Activated CD8-positive, alpha-beta memory T cell treated with anti-CD3 and anti-CD28 coated beads for 48 hours (primary cell): ENCODE measurements around the gene CAMK1G.

ENCODE experiments used
- DNase-seq, 3 experiments: peaks; one replicate each; pipeline ENCODE4 v3.0.0-alpha.2; 2020; ENCODE audit warnings: low read depth in 2 of 3, low spot score in 2 of 3

CAMK1G gene

DNA sequence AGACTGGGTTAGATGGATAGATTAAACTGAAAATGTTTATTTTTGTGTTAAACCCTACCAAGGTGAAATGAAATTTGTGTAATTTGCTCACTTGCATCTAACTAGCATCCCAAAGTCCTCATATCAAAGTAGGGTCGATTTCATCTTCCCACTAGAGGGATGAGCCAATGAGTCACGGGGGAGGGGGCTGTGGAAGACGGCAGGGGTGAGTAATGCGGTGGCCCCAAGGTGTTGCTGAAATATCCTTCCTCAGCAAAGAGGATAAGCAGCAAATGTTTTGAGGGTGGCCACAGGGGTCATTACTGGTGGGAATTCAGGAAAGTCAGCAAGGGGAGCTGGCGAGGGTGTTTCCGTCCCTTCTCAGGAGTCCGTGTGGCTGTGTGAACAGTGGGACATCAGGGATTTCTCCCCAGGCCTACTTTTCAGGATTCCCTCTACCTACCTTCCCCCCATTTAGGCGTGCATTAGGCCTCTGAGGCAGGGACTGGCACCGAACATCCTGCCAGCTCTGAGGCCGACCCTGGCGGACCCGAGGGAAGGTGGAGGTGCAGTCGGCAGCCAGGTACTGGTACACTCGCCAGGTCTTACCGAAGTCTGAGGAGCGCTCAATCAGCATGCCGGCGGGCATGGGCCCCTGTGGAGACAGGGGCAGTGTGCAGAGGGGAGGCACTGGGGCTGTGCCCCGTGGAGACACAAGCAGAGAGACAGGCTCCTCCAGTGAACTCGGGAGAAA lies 50.7 kb downstream of the CAMK1G start:
- DNase-seq = no peak

DNA sequence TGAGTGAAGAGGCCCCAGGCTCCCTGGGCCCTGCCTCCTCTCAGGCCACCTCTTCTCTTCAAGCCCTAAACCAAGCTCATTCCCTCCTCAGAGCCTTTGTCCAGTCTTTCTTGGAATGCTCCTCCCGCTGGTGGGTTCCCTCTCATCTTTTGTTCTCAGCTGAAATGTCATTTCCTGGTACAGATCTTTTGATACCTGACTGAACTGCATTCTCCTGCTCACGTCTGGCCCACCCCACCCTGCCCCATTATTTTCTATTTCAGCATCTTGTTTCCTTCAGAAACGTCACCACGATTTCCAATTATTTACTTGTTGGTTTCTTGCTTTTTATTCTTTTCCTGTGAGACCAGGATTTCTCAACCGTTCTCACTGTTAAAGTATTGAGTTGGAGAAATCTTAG lies 52.3 kb downstream of the CAMK1G start:
- no peak for DNase-seq

DNA sequence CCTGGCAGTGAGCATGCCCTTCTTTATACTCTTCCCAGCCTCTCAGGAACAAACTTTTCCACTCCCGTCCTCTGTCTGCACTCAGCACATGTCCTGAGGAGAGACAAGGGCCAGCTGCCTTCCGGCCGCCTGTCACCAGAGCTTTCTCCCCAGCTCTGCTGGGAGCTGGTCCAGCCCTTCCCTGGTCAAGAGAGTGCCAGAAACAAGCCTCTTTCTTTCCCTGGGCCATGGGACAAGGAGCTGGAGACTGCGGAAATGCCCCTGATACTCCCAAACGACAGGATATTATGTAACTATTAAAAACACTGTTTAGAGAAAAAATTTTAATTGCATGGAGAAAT lies 58.3 kb downstream of the CAMK1G start:
- DNase-seq = no peak

DNA sequence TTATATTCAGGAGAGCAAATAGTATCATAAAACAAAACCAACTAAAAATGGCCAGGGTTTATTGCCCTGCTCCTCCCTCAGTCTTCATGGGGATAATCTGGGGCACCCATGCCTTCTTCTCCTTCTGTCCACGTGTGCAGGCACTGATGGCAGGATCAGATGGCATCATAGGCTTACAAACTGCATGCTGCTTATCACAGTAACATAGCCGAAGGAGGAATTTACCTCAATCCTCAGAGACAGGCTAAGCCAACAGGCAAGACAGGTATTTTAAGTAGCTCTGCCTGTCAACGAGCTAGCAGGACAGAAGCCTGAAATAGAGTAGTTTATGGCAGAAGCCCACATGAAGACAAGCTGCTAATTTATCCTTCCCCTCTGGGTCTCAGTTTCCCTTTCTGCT lies 59.3 kb downstream of the CAMK1G start:
- DNase-seq = no peak

- DNase-seq = no peak
Observed at GRCh38 chr1:209643285-209644020, 59.9 kb downstream of the CAMK1G start.

- no peak for DNase-seq
Observed at GRCh38 chr1:209645574-209646452, 62.3 kb downstream of the CAMK1G start.

DNA sequence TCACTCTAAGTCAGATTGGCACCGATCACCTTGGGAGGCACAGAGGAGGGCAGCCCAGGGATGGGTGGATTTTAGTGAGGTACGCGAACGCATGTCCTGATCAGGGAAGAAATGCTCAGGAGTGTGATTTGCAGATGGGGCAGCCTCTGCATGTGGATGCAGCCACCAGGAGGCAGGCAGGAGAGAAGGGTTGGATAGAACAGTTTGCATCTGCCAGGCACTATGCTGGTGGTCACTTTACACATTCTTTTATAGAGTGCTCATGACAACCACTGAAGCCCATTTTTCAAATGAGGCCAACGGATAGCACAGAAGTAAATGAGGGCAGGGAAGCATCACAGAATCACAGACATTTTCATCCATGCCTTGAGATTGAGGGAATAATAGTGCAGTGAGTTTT lies 63.0 kb downstream of the CAMK1G start:
- DNase-seq = no peak

- no peak for DNase-seq
Observed at GRCh38 chr1:209647156-209647555, 63.6 kb downstream of the CAMK1G start.

DNA sequence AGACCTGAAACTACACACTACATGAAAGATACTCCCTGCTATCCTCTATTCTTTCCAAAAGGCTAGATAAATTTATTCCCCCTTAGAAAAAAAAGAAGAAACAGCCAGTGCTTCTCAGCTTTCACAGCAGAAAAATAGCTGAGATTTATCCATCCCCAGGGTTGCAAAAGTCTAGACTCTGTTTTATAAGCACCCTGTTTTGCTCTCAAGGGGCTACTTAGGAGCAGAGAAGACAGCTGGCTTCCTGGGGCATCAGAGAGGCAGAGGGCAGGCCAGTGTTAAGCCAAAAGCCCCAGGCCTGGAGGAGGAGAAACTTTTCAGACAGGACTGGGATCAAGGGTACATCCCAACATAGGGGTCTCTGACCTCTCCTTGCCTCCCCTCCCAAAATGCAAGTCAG lies 64.8 kb downstream of the CAMK1G start:
- DNase-seq = no peak

DNA sequence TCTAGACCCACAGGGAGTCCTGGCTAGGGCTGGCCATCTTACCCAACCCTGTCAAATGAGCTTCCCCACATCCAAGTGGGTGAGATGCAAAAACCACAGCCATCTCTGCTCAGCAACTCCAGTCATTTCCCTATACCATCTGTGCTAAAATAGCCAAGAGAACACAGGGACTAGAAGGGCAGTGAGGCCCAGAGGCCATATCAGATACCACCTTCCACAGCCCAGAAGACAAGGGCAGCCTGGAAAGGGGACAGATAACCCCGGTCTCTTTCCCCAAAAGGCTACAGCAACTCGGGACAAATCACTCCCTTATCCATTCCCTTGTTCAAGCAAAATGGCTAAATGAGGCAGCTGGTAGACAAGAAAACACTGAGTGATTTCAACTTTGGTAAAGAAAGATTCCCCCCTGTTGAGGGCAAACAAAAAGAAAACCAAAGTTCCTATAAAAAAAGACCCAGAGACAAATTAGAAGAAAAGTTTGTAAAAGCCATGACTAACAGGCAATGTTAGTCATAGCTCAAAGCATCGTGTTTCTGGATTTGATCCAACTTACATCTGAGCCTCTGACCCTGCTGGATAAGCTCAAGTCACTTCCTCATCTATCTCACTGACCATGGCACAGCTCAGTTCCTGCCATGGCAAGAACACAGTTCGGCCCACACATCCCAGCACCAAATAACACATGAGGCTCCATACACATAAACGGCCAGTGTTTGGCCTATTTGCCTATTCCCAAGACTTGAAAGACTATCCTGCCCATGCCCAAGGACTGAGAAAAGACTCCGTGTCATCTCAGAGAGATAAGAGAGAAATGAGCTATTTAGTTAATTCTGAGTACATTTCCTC lies 65.6 kb downstream of the CAMK1G start:
- no peak for DNase-seq

DNA sequence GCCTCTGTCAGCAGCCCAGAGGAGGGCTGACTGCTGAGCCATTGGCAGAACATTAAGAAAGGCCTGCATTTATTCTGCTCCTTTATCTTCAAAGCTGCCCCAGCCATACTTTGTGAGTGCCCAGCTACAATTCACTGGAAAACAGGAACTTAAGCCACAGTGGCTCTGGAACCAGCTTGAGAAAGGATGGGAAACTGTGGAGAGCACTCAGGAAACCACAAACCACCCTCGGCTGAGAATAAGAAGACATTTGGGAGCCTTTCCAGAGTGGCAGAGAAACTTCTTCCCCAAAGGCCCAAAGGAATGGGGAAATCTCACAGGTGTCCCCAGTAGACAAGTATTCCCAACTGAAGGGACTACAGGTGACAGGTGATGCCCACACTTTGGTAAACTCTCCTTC lies 66.9 kb downstream of the CAMK1G start:
- no peak for DNase-seq

DNA sequence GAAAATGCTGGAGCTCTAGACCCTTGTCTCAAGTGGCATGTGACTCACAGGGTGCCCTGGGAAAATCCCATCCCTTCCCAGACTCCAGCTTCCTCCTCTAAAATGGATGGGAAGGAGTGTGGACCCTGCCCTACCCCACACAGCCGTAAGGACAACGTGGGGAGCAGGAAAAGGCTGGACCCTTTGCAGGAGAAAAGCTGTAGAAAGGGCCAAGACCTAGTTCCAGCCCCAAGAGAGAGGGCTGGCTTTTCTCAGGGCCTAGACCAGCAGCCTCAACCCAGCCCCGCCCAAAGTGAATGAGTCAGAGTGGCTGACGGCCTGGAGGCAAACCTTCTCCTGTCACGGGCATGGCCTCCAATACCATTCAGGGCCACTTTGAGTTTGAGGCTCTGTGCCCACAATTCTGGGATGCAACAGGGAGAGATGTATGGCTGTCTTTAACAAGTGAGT lies 67.6 kb downstream of the CAMK1G start:
- DNase-seq = peak in 2 of 3 experiments; percentile 31 to 36

- no peak for DNase-seq
Observed at GRCh38 chr1:209652121-209652735, 68.7 kb downstream of the CAMK1G start, which contains the start of gene LAMB3. LAMB3 (minus strand) TSS chr1:209652425; CDS start chr1:209650944, 1,481 bp downstream.

- peak in 2 of 3 experiments; percentile 27 for DNase-seq
Observed at GRCh38 chr1:209652873-209653401, 69.4 kb downstream of the CAMK1G start.

DNA sequence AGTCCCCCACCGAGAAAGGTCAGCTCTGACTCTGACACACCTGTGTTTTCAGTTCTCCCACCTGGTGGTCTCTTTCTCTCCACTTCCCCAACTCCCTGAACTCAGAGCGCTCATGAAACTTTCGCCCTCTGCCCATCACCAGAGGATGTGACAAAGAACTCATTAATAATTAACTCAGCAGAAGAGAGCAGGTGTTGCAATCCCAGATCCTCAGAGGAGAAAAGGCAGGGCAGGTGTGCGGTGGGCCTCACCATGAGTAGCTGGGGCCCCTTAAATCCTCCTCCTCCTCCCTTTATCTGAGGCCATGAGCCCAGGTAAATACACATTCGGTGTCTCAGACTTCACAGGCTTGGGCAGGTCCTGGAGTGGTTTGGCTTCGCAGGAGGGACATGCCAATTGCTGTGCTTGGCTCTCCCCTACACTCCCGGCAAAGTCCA lies 70.4 kb downstream of the CAMK1G start:
- DNase-seq = no peak

- DNase-seq = no peak
Observed at GRCh38 chr1:209655411-209656231, 72.1 kb downstream of the CAMK1G start.

DNA sequence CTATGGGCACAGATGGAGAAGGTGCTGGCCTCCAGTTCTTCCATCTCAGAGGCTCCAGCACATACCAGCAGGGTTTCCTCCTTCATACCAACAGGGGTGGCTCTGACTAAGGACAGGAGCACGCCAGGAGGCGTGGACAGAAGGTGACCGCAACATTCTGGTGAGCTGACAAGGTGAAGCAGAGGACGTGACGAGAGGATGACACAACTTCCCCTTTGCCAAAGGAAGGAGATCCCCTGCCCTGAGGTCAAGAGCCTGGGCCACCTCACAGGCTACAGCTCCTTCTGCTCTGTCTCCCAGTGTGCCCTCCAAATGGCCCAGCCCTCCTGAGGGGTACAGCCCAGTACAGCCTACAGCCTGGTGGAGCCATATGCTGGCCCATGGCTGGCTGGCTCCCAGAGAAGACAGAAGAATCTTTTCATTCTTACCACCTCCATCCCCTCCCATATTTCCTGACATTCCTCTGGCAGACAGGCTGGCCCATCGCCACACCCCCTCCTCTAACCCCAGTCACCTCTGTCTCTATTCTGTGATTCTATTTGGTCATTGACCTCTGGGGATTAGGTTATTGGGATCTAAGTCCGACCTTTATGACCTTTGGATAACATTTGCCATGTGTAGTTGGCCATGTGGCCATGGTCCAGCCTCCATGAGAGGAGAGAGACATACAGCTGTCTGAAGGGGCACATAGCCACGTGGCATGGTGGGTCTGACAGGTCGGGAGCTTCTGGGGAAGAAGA lies 73.8 kb downstream of the CAMK1G start:
- no peak for DNase-seq

GRCh38 chr1:209657918-209658317 lies 74.4 kb downstream of the CAMK1G start:
- DNase-seq = no peak
